ENCODE results near the gene PRKX.

DNA sequence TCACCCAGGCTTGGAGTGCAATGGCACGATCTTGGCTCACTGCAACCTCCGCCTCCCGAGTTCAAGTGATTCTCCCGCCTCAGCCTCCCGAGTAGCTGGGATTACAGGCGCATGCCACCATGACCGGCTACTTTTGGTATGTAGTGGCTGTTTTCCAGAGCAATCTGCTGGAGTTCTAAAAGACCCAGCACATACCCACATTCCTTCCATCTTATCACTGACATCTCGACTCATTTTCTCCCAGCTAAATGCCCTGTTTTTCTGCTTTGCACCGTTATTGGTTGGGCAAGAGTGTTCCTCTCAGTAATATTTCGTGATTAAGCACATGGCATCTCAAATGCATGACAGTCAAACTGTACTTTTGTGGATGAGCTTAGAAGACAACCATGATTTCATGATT is 53.7 kb downstream of the PRKX start:
- TF ChIP-seq, protein P1, sequence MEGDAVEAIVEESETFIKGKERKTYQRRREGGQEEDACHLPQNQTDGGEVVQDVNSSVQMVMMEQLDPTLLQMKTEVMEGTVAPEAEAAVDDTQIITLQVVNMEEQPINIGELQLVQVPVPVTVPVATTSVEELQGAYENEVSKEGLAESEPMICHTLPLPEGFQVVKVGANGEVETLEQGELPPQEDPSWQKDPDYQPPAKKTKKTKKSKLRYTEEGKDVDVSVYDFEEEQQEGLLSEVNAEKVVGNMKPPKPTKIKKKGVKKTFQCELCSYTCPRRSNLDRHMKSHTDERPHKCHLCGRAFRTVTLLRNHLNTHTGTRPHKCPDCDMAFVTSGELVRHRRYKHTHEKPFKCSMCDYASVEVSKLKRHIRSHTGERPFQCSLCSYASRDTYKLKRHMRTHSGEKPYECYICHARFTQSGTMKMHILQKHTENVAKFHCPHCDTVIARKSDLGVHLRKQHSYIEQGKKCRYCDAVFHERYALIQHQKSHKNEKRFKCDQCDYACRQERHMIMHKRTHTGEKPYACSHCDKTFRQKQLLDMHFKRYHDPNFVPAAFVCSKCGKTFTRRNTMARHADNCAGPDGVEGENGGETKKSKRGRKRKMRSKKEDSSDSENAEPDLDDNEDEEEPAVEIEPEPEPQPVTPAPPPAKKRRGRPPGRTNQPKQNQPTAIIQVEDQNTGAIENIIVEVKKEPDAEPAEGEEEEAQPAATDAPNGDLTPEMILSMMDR (IDR thresholded peaks at IDR 0.05): no peak
- TF ChIP-seq POLR2A (IDR thresholded peaks at IDR 0.05): no peak
